Measurements from ENCODE around the gene GGPS1.
"Not testable (repeated sequence)": the region's sequence is repeated elsewhere in the genome, so short reads cannot be mapped to it uniquely, and the experiment has no call there.

Gene GGPS1

GRCh38 chr1:235304549-235305451, 23.6 kb upstream of the GGPS1 start:
- no peak for FAIRE-seq

- no peak for FAIRE-seq
Measured at GRCh38 chr1:235307158-235308124, 20.9 kb upstream of the GGPS1 start.

- not testable (repeated sequence) for FAIRE-seq
Measured at GRCh38 chr1:235309206-235309605, 19.2 kb upstream of the GGPS1 start.

GRCh38 chr1:235313262-235313661, 15.1 kb upstream of the GGPS1 start:
- no peak for FAIRE-seq

GRCh38 chr1:235313931-235314678, 14.3 kb upstream of the GGPS1 start:
- FAIRE-seq = no peak

DNA sequence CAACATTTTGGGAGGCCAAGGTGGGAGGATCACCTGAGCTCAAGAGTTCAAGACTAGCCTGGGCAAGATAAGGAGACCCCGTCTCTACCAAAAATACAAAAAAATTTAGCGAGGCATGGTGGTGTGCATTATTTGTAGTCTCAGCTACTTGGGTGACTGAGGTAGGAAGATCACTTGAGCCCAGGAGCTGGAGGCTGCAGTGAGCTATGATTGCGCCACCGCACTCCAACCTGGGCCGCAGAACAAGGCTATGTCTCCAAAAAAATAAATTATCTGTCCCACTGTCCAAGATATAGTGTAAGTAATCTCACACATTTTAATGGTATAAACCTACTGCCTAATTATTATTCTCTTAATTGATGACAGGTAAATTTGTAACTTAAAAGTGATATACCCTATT, 13.2 kb upstream of the GGPS1 start:
- FAIRE-seq = no peak

DNA sequence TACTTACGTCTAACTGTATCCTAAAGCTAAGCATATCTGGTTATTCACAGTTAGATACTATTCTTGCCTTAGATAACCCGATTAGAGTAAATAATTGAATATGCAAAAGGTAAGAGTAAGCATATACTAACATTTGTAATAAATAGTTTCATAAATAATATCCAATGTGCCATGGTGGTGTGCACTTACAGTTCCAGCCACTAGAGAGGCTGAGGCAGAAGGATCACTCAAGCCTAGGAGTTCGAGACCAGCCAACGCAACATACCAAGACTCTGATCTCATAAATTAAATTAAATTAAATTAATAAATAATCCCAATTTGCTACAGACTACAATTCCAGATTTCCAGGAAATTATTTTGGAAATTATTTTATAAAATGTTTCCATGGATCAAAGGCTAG, 12.6 kb upstream of the GGPS1 start:
- FAIRE-seq = no peak

DNA sequence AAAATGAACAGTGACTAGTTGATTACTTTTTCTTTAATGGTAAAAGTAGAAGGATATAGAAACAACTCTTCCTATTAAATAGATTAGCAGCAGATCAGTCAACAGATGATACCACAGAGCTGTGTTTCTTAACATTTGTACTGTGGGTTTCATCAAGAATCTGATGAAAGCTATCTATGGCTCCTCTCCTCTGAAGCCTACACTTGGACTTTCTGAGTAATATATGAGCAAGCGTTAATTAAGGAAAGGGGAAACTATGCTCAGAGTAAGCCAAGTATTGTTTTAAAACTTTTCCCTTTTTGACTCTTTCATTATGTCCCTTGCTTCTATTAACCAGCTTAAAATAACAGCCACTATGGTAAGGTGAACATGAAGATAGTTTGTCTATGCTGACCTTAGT, 11.2 kb upstream of the GGPS1 start:
- FAIRE-seq = no peak

DNA sequence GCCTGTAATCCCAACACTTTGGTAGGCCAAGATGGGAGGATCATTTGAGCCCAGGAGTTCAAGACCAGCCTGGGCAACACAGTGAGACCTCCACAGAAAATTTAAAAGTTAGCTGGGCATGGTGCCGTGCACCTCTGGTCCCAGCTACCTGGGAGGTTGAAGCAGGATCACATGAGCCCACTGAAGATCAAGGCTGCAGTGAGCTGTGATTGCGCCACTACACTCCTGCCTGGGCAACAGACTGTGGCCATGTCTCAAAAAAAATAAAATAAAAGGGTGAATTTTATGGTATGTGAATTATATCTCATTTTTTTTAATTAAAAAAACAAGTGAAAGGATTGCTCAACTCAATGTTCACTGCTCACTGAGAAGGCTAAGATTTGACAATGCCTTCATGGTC, 9.1 kb upstream of the GGPS1 start:
- FAIRE-seq = no peak

DNA sequence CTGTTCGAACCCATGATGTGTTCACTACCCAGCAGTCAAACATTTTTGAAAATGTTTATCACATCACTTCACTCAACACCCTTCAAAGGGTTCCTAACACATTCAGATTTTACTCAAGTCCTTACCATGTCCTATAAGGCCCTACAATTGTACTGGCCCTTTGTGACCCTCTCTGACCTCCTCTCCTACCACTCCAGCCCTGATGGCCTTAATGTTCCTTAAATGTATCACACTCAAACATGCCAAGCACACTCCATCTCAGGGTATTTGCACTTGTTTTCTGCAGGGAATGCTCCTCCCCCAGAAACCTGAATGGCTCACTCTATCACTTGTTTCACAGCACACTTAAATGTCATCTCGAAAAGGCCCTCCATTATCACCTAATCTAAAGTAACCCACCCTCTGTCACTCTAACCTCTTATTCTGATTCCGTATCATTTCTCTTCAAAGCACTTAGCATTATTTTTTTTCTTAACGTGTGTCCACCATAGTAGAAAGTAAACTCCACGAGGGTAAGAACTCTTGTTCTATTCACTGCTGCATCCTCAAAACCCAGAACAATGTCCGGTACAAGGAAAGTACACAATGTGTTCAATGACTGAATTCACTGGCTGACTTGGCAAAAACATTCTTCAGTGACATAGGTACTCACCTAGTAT, 7.7 kb upstream of the GGPS1 start:
- no peak for FAIRE-seq

DNA sequence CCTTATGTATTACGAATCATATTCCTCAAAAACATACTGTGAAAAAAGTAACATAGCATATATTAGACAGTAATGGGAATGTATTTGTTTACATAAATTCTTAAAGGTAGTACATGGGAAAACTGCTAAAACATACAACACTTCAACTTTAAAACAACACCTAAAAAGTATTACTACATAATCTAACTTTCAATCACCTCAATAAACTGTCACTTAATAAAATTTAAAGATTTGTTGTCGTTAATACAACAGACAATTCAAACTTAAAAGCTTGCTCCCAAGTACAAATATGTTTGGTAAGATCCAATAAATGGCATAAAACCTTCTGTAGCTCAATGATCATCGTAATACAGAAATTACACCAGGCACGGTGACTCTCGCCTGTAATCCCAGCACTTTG, 4.1 kb upstream of the GGPS1 start:
- no peak for FAIRE-seq

GRCh38 chr1:235325139-235325538, 3.2 kb upstream of the GGPS1 start:
- FAIRE-seq = no peak

GRCh38 chr1:235325854-235326253, 2.5 kb upstream of the GGPS1 start:
- no peak for FAIRE-seq

GRCh38 chr1:235326719-235327558, 1.4 kb upstream of the GGPS1 start:
- no peak for FAIRE-seq

- no peak for FAIRE-seq
Measured at GRCh38 chr1:235327559-235328270, 655 bp upstream of the GGPS1 start, which contains the start of gene ARID4B. Gene ARID4B, minus strand, starts transcription at chr1:235328179. Its CDS starts 1,260 bp downstream, at chr1:235326919.

- no peak for FAIRE-seq
Measured at GRCh38 chr1:235329139-235329902, 951 bp downstream of the GGPS1 start.

DNA sequence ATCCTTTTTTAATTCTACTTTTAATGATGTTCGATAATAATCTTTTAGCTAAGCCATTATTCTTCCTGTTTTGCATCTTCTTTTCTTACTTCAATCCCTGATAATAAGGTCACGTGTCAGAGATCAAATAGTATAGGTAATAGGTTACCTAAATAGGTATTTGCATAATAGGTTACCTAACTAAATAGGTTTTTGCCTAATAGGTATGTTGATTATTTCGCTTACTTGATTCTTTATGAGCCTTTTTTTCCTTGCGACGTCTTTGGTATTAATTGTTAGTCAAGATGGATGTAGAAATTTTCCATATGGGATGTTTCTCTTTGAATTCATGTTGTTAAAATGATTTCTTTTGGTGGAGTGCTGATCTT, 2.5 kb downstream of the GGPS1 start:
- no peak for FAIRE-seq

GRCh38 chr1:235331401-235331800, 3.0 kb downstream of the GGPS1 start:
- no peak for FAIRE-seq

- FAIRE-seq = no peak
Measured at GRCh38 chr1:235336903-235337302, 8.5 kb downstream of the GGPS1 start.

DNA sequence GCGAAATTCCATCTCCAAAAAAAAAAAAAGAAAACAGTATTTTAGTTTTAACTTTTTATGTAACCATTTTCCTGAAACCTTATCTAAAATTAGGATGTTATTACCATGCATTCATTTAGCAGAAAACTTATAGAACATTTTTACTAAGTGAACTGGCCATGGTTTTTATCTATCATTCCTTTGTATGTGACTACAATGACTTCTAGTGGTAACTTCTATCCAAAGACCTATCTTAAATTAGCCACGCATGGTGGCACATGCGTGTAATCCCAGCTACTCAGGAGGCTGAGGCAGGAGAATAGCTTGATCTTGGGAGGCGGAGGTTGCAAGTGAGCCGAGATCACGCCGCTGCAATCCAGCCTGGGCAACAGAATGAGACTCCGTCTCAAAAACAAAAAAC, 11.4 kb downstream of the GGPS1 start:
- no peak for FAIRE-seq

Measured in colon (tissue), 2 donors.